Measurements from ENCODE around the gene SAMD3. TPM values are rescaled to one million over a fixed set of nuclear protein-coding genes. Genes with fewer than 3 reads are reported as not detected.

Gene SAMD3
- polyA plus RNA-seq, 1 of the 3 experiments (the other 2 are of a cell fraction) = 16.0 TPM

DNA sequence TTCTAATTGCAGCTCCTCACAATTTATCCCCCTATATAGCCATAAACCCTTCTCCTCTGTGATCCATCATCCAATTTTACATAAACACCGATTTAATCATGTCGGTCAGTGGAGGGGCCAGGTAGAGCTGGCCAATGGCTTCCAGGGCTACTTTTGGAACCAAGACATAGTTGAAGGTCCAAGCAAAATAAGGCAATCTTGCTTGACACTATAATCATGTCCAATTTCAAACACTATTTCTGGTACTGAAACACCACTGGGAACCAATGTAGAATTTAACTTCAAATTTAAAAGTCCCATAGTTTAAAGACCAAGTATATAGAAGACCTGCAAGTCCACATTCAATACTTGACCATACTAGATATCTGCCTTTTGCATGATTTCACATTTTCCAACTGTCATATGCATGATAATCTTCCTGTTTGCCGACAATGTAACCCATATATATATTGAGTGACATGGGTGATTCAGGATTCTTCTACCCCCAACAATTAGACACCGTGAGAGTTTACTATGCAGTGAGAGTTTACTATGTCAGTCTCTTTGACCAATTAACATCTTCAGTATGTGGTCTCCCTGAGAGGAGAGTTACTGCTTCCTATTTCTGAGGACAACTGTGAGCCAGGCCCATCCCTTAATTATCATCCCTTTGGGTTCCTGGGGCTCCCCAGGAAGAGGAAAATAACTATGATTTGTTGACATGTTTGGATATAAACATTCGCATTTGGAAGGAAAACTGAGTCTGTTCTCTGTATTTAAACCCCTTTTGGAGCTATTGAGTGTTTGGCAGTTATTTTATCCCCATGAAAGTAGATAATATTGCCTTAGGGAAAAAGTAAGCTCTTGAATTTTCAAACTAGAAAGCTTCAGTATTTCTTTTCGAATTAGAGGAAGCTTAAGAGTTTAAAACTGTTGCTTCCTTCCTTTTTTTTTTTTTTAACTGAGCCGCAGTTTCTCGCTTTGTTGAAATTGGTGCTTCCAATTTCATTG is 31.8 kb downstream of the SAMD3 start:
- no peaks in the 10 kb centered on the region for H4K20me1 ChIP-seq (ENCODE audit: insufficient read depth)
- no peak overlapping the region for H3K9ac ChIP-seq
- POLR2A ChIA-PET = no interaction called here
- no peaks in the 10 kb centered on the region for H3F3A ChIP-seq (replicated peaks; ENCODE audit: insufficient read depth)
- TF ChIP-seq USF1 (IDR thresholded peaks at IDR 0.05; ENCODE audit: borderline replicate concordance, low read depth) = no peak
- TF ChIP-seq NRF1 (IDR thresholded peaks at IDR 0.05; ENCODE audit: low read depth, low read length) = no peak
- no peak for TF ChIP-seq TCF12 (IDR thresholded peaks at IDR 0.05)
- no peaks in the 10 kb centered on the region for H3K9me3 ChIP-seq
- no peaks in the 10 kb centered on the region for H3K36me3 ChIP-seq (replicated peaks in 1 of 2; ENCODE audit: control insufficient read depth in 1 of 2, insufficient read depth in 2 of 2, low read length in 1 of 2)
- no peaks in the 10 kb centered on the region for H3K9me2 ChIP-seq
- H3K4me3 ChIP-seq (ENCODE audit: low read depth in 2 of 2, low read length in 1 of 2) = no peak overlapping the region
- no peak overlapping the region for H3K27ac ChIP-seq (ENCODE audit: low read depth in 2 of 2, low read length in 1 of 2)
- no peak overlapping the region for H2AFZ ChIP-seq (ENCODE audit: low read depth)
- 65% methylated on average over 8 of the region's 8 CpGs for WGBS (ENCODE audit: low lambda C conversion rate)
- no peaks in the 10 kb centered on the region for H3K4me1 ChIP-seq (ENCODE audit: control insufficient read depth in 1 of 2, insufficient read depth in 2 of 2, low read depth in 1 of 2, low read length in 1 of 2)
- H3K79me2 ChIP-seq (ENCODE audit: insufficient read depth) = no peaks in the 10 kb centered on the region
- CTCF ChIA-PET = interaction anchor here (0.9 kb wide), 1 partner anchor 96 kb away, joined by 3 read pairs; no protein-coding TSS in a partner anchor
- DNase-seq = no peak
- no peaks in the 10 kb centered on the region for H3K27me3 ChIP-seq (ENCODE audit: insufficient read depth)
- no peak overlapping the region for H3K4me2 ChIP-seq

DNA sequence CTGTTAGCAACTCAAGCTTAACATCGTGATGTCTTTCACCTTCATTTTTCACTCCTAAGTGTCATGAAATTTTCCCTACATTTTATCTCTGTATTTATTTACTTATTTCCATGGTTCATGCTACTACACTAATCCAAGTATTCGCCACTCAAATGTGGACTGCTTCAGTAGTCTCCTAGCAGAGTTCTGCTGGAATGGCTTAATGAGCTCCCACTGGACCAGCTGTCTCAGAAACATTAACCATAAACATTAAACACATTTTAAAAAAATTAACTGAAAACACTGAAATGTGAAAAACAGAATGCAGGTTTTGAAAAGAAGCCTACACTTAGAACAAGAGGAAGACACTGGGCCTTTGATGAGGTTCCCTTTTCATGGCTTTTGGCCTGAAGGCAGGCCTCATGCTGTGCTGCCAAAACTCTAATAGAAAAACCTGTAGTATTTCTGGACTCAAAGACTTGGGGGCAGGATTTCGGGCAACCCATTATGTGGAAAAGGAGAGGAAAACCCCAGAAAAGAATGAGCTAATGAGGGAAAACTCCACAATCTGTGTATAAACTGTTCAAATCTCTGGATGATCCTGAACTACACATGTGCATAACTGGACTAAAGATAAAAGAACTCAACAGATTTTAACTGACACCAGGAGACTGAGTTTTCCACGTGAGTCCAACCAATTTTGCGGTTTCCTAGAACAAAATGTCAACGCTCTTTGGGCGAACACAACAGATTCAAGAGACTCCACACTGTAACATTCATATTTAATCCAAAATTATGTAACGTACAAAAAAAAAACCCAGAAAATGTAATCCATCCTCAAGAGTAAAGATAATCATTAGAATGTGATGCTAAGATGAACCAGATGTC is 33.0 kb downstream of the SAMD3 start:
- Histone ChIP-seq H3K4me2 (no peak overlapping the region), H3K9me3 (no peaks in the 10 kb centered on the region), H3K9me2 (no peaks in the 10 kb centered on the region), H3F3A (replicated peaks; ENCODE audit: insufficient read depth) (no peaks in the 10 kb centered on the region), H4K20me1 (ENCODE audit: insufficient read depth) (no peaks in the 10 kb centered on the region), H3K79me2 (ENCODE audit: insufficient read depth) (no peaks in the 10 kb centered on the region), H3K4me1 (ENCODE audit: control insufficient read depth in 1 of 2, insufficient read depth in 2 of 2, low read depth in 1 of 2, low read length in 1 of 2) (no peaks in the 10 kb centered on the region), H3K27me3 (ENCODE audit: insufficient read depth) (no peaks in the 10 kb centered on the region), H3K36me3 (replicated peaks in 1 of 2; ENCODE audit: control insufficient read depth in 1 of 2, insufficient read depth in 2 of 2, low read length in 1 of 2) (no peaks in the 10 kb centered on the region), H3K4me3 (ENCODE audit: low read depth in 2 of 2, low read length in 1 of 2) (no peak overlapping the region), H3K27ac (ENCODE audit: low read depth in 2 of 2, low read length in 1 of 2) (no peak overlapping the region), H2AFZ (ENCODE audit: low read depth) (0 out of 2 replicates have a peak overlapping the region, but pooled peaks have one; percentile 13), H3K9ac (no peak overlapping the region)
- DNase-seq = no peak
- WGBS (ENCODE audit: low lambda C conversion rate) = 78% methylated on average over 8 of the region's 8 CpGs
- CTCF ChIA-PET = interaction anchor here (0.9 kb wide), 1 partner anchor 97 kb away, joined by 3 read pairs; no protein-coding TSS in a partner anchor
- POLR2A ChIA-PET = no interaction called here
- no peak for TF ChIP-seq IRF3 (IDR thresholded peaks at IDR 0.05; ENCODE audit: low read depth, low read length)
- TF ChIP-seq NFIC (IDR thresholded peaks at IDR 0.05; ENCODE audit: borderline replicate concordance) = no peak
- no peak for TF ChIP-seq POLR2AphosphoS5 (IDR thresholded peaks at IDR 0.05; ENCODE audit: low read depth, low read length)
- TF ChIP-seq FOXM1 (IDR thresholded peaks at IDR 0.05; ENCODE audit: low read depth) = no peak
- TF ChIP-seq, protein P1, sequence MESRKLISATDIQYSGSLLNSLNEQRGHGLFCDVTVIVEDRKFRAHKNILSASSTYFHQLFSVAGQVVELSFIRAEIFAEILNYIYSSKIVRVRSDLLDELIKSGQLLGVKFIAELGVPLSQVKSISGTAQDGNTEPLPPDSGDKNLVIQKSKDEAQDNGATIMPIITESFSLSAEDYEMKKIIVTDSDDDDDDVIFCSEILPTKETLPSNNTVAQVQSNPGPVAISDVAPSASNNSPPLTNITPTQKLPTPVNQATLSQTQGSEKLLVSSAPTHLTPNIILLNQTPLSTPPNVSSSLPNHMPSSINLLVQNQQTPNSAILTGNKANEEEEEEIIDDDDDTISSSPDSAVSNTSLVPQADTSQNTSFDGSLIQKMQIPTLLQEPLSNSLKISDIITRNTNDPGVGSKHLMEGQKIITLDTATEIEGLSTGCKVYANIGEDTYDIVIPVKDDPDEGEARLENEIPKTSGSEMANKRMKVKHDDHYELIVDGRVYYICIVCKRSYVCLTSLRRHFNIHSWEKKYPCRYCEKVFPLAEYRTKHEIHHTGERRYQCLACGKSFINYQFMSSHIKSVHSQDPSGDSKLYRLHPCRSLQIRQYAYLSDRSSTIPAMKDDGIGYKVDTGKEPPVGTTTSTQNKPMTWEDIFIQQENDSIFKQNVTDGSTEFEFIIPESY (IDR thresholded peaks at IDR 0.05; ENCODE audit: borderline replicate concordance, low read depth) = no peak
- no peak for TF ChIP-seq GATA2 (CRISPR knock-in tag; IDR thresholded peaks at IDR 0.05)
- TF ChIP-seq TCF12 (IDR thresholded peaks at IDR 0.05) = no peak
- TF ChIP-seq CTCF (IDR thresholded peaks at IDR 0.05) = no peak
- no peak for TF ChIP-seq YY1 (IDR thresholded peaks at IDR 0.05; ENCODE audit: low read depth)
- TF ChIP-seq, protein P2, sequence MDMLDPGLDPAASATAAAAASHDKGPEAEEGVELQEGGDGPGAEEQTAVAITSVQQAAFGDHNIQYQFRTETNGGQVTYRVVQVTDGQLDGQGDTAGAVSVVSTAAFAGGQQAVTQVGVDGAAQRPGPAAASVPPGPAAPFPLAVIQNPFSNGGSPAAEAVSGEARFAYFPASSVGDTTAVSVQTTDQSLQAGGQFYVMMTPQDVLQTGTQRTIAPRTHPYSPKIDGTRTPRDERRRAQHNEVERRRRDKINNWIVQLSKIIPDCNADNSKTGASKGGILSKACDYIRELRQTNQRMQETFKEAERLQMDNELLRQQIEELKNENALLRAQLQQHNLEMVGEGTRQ (IDR thresholded peaks at IDR 0.05; ENCODE audit: borderline replicate concordance, low read depth, low read length) = no peak
- TF ChIP-seq SIN3A (IDR thresholded peaks at IDR 0.05; ENCODE audit: borderline replicate concordance, low read depth, low read length) = no peak
- no peak for TF ChIP-seq MXI1 (IDR thresholded peaks at IDR 0.05; ENCODE audit: low read depth, low read length)
- no peak for TF ChIP-seq MEF2A (IDR thresholded peaks at IDR 0.05; ENCODE audit: borderline replicate concordance, low read depth)
- TF ChIP-seq, protein P3, sequence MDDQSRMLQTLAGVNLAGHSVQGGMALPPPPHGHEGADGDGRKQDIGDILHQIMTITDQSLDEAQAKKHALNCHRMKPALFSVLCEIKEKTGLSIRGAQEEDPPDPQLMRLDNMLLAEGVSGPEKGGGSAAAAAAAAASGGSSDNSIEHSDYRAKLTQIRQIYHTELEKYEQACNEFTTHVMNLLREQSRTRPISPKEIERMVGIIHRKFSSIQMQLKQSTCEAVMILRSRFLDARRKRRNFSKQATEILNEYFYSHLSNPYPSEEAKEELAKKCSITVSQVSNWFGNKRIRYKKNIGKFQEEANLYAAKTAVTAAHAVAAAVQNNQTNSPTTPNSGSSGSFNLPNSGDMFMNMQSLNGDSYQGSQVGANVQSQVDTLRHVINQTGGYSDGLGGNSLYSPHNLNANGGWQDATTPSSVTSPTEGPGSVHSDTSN (IDR thresholded peaks at IDR 0.05) = no peak
